K562 (cell line): ENCODE measurements around the gene SLC7A11. TPM values are rescaled to one million over a fixed set of nuclear protein-coding genes. Genes with fewer than 3 reads are reported as not detected.
A peak's percentile ranks its signal among the peaks of the same experiment; 100 is the strongest.

Source experiments
- ATAC-seq: fragments of 200-7000 bp; cut with Tn5 transposase; 3 replicates; pipeline ENCODE4 v1.9.1; 2020; ENCODE audit warnings: moderate library complexity
- BruUV-seq: library from RNA; stranded (reverse); fragments of 400-500 nt; replicated peaks from 2 replicates; lab custom pipeline; 2021; lab: Mats Ljungman, UMichigan
- CTCF ChIA-PET: fragments of 300-600 bp; formaldehyde crosslinking; extraction: SDS; loops from one replicate; lab custom pipeline; 2021; ENCODE audit warnings: low intra/inter-chr PET ratio; lab: Yijun Ruan, JAX
- POLR2A ChIA-PET: fragments of 300-600, 350-650 bp; sonication (Branson Sonifier 250); formaldehyde crosslinking; extraction: SDS; loops from one replicate; lab custom pipeline; 2021; ENCODE audit warnings: antibody characterized with exemption, inconsistent platforms; lab: Yijun Ruan, JAX
- DNase-seq, 4 experiments: peaks; one replicate each; pipeline versions ENCODE4 v3.0.0 to v3.0.0-alpha.2; 2011 to 2018; ENCODE audit warnings: low spot score in 3 of 4, mixed read lengths in 3 of 4; ENCODE audit errors: extremely low read depth in 1 of 4
- FAIRE-seq: peaks from 2 replicates; lab custom pipeline; 2011; peaks lifted over from hg19 to GRCh38; lab: Jason Lieb, UNC
- H2AFZ ChIP-seq: 2 replicates; pipeline ENCODE4 v1.6.0; 2011; ENCODE audit warnings: low read depth, low read length, control low read depth, inconsistent platforms
- H3K27ac ChIP-seq: fragments of 200-600 bp; 3 replicates; pipeline ENCODE4 v1.8.0; 2011; ENCODE audit warnings: low read depth, mild to moderate bottlenecking, control low read depth, inconsistent platforms, low read length, moderate library complexity, mixed read lengths; ENCODE audit errors: extremely low read depth
- H3K27me3 ChIP-seq, 2 experiments: fragments of 300-600 bp in 1 of 2; 2 replicates in 1 of 2; 3 replicates in 1 of 2; pipeline versions ENCODE4 v1.6.0 to v1.8.0; 2011; ENCODE audit warnings: inconsistent platforms in 2 of 2, low read length in 2 of 2, mild to moderate bottlenecking in 1 of 2, mixed read lengths in 1 of 2, moderate library complexity in 1 of 2; ENCODE audit not compliant: control insufficient read depth in 2 of 2, insufficient read depth in 2 of 2
- H3K36me3 ChIP-seq: fragments of 300-600 bp; 3 replicates; pipeline ENCODE4 v1.8.0; 2011; ENCODE audit warnings: mild to moderate bottlenecking, low read length, inconsistent platforms; ENCODE audit not compliant: control insufficient read depth, insufficient read depth
- H3K4me1 ChIP-seq, 2 experiments: fragments of 200-600 bp in 1 of 2; replicated peaks in 1 of 2; 2 replicates in 1 of 2; 3 replicates in 1 of 2; pipeline versions ENCODE4 v1.5.1 to v1.8.0; 2011; ENCODE audit warnings: inconsistent platforms in 2 of 2, low read length in 2 of 2, mild to moderate bottlenecking in 1 of 2, mixed read lengths in 1 of 2, moderate library complexity in 1 of 2; ENCODE audit not compliant: control insufficient read depth in 2 of 2, insufficient read depth in 2 of 2
- H3K4me2 ChIP-seq: 2 replicates; pipeline ENCODE4 v1.6.1; 2011; ENCODE audit warnings: low read length, control low read depth, inconsistent platforms, mixed read lengths; ENCODE audit not compliant: insufficient read depth
- H3K4me3 ChIP-seq: fragments of 200-600 bp; sonication (generic), shearing (Covaris generic); 2 replicates; pipeline ENCODE4 v1.5.1; 2016; ENCODE audit warnings: control low read depth, inconsistent platforms
- H3K79me2 ChIP-seq: fragments of 200-600 bp; 3 replicates; pipeline ENCODE4 v1.8.0; 2011; ENCODE audit warnings: low read length, inconsistent platforms; ENCODE audit not compliant: control insufficient read depth, insufficient read depth
- H3K9ac ChIP-seq, 2 experiments: 2 replicates each; pipeline versions ENCODE4 v1.6.0 to v1.6.1; 2011; ENCODE audit warnings: low read depth in 2 of 2, low read length in 2 of 2, control low read depth in 1 of 2, inconsistent platforms in 1 of 2, mild to moderate bottlenecking in 1 of 2, mixed read lengths in 1 of 2; ENCODE audit not compliant: insufficient read depth in 1 of 2
- H3K9me1 ChIP-seq: one replicate; pipeline ENCODE4 v1.6.0; 2011; ENCODE audit warnings: inconsistent platforms, mild to moderate bottlenecking, low read length, moderate library complexity; ENCODE audit not compliant: control insufficient read depth, insufficient read depth
- H3K9me3 ChIP-seq: replicated peaks from 2 replicates; pipeline ENCODE4 v1.5.1; 2011; ENCODE audit warnings: low read depth, low read length, inconsistent platforms; ENCODE audit not compliant: control insufficient read depth, insufficient read depth
- H4K20me1 ChIP-seq: replicated peaks from 2 replicates; pipeline ENCODE4 v1.6.1; 2011; ENCODE audit warnings: low read length, inconsistent platforms, mixed read lengths; ENCODE audit not compliant: control insufficient read depth, insufficient read depth
- CBX2 ChIP-seq: fragments of 200-600 bp; sonication (generic); IDR thresholded peaks from one replicate; pipeline ENCODE4 v1.6.1; 2012; ENCODE audit warnings: mild to moderate bottlenecking, low read length, inconsistent platforms; ENCODE audit not compliant: insufficient read depth, poor library complexity, severe bottlenecking
- ESRRB ChIP-seq: fragments of 250-450 bp; sonication (Bioruptor Pico); IDR thresholded peaks from 2 replicates; pipeline ENCODE4 v1.5.0; 2020; ENCODE audit warnings: mild to moderate bottlenecking, moderate library complexity, borderline replicate concordance
- EZH2 ChIP-seq: IDR thresholded peaks from 2 replicates; pipeline ENCODE4 v1.6.1; 2012; ENCODE audit warnings: low read depth, mild to moderate bottlenecking, inconsistent platforms, low read length, borderline replicate concordance
- FOS ChIP-seq: IDR thresholded peaks from 3 replicates; pipeline ENCODE4 v1.6.1; 2011; ENCODE audit not compliant: insufficient read length; ENCODE audit errors: extremely low read depth
- FOSL1 ChIP-seq: fragments of 200-800 bp; sonication (Bioruptor generic); conservative IDR thresholded peaks from 2 replicates; pipeline ENCODE4 v1.6.1; 2016; ENCODE audit warnings: missing genetic modification characterization, missing compliant biosample characterization
- GATAD2A ChIP-seq: fragments of 450-650 bp; IDR thresholded peaks from 2 replicates; pipeline ENCODE4 v1.6.1; 2017
- MAFF ChIP-seq: IDR thresholded peaks from 2 replicates; pipeline ENCODE4 v1.6.1; 2012; ENCODE audit warnings: low read length, improper control_type of control experiment
- PHB2 ChIP-seq: fragments of 450-650 bp; IDR thresholded peaks from 2 replicates; pipeline ENCODE4 v1.6.1; 2017; ENCODE audit warnings: low read depth
- POLR2AphosphoS2 ChIP-seq: IDR thresholded peaks from 2 replicates; pipeline ENCODE4 v1.6.1; 2012; ENCODE audit warnings: low read length, improper control_type of control experiment
- POLR2B ChIP-seq: fragments of 450-650 bp; IDR thresholded peaks from 2 replicates; pipeline ENCODE4 v1.6.1; 2018; ENCODE audit warnings: low read depth; ENCODE audit not compliant: partially characterized antibody
- SMARCB1 ChIP-seq: IDR thresholded peaks from 2 replicates; pipeline ENCODE4 v1.6.1; 2011; ENCODE audit warnings: improper control_type of control experiment, low read depth; ENCODE audit not compliant: insufficient read length
- TEAD4 ChIP-seq, 2 experiments: sonication (generic) in 1 of 2; formaldehyde crosslinking in 1 of 2; IDR thresholded peaks; 2 replicates each; pipeline versions ENCODE4 v1.6.1 to v1.8.0; 2012 to 2022; ENCODE audit warnings: borderline replicate concordance in 1 of 2, inconsistent platforms in 1 of 2, low read length in 1 of 2, mild to moderate bottlenecking in 1 of 2, missing genetic modification reagents in 1 of 2
- ZBTB17 ChIP-seq: fragments of 450-650 bp; formaldehyde crosslinking; IDR thresholded peaks from 2 replicates; pipeline ENCODE4 v1.4.0; 2020; ENCODE audit warnings: mild to moderate bottlenecking
- ZEB2 ChIP-seq: fragments of 450-650 bp; IDR thresholded peaks from 2 replicates; pipeline ENCODE4 v1.6.1; 2016
- ZNF212 ChIP-seq: fragments of 450-650 bp; formaldehyde crosslinking; IDR thresholded peaks from 2 replicates; pipeline ENCODE4 v1.4.0; 2020; ENCODE audit warnings: mild to moderate bottlenecking
- ZNF583 ChIP-seq: fragments of 250-450 bp; sonication (Bioruptor Pico); IDR thresholded peaks from 2 replicates; pipeline ENCODE4 v1.4.0; 2020
- ZZZ3 ChIP-seq: fragments of 450-650 bp; IDR thresholded peaks from 2 replicates; pipeline ENCODE4 v1.6.1; 2016; ENCODE audit warnings: antibody characterized with exemption, mild to moderate bottlenecking, moderate library complexity
- WGBS: fragments of 100-300 bp; shearing (Covaris generic); methylation state at CpG from one replicate; pipeline ENCODE4 v1.1.6; 2016; ENCODE audit warnings: low coverage, mixed read lengths; ENCODE audit not compliant: insufficient coverage; ENCODE audit errors: missing lambda C conversion rate; 5-methylcytosine and 5-hydroxymethylcytosine counted together
- in situ Hi-C: fragments of 300-500 bp; cut with MboI; formaldehyde crosslinking; loops from 4 replicates; pipeline ENCODE4 v1.15.0; 2018; ENCODE audit warnings: inconsistent platforms, mixed read lengths
- intact Hi-C: fragments of 100-400 bp; cut with micrococcal nuclease; formaldehyde crosslinking; loops from 2 replicates; pipeline ENCODE4 v1.14.2; 2022
- polyA plus RNA-seq, 8 experiments: library from polyadenylated mRNA; depleted of rRNA in 4 of 8; stranded (reverse) in 5 of 8; unstranded in 3 of 8; fragments of >200 nt; fragmentation: Nextera tagmentation in 2 of 8; fragmentation: Illumina TruSeq in 1 of 8; extraction: Ambion mirVana in 2 of 8; extraction: Trizol in 1 of 8; gene quantifications; 2 replicates each; pipeline versions ENCODE4 v1.2.1 to v1.2.3, GENCODE V29; 2011 to 2014; ENCODE audit warnings: inconsistent platforms in 1 of 8, missing spikeins in 1 of 8
- total RNA-seq, 7 experiments: library from RNA; depleted of rRNA in 6 of 7; stranded (reverse); fragments of >200 nt in 6 of 7; fragmentation: Illumina TruSeq in 2 of 7; extraction: Trizol in 2 of 7; gene quantifications; 2 replicates each; pipeline versions ENCODE4 v1.2.1 to v1.2.3, GENCODE V29; 2011 to 2021; ENCODE audit warnings: low replicate concordance in 1 of 7
- TF ChIP-seq, protein P1 (sequence below), 2 experiments: fragments of 450-650 bp; IDR thresholded peaks; 2 replicates each; pipeline ENCODE4 v1.6.1; 2018; ENCODE audit warnings: mild to moderate bottlenecking in 2 of 2, low read depth in 1 of 2; ENCODE audit not compliant: partially characterized antibody in 2 of 2
- TF ChIP-seq, protein P2 (sequence below): IDR thresholded peaks from 2 replicates; pipeline ENCODE4 v1.6.1; 2011; ENCODE audit not compliant: insufficient read length; ENCODE audit errors: extremely low read depth

The SLC7A11 gene
- total and polyA plus RNA-seq, 9 of the 15 experiments (the other 6 are each of a cell fraction or from before 2014, with no cell fraction given) = 4.5 to 26.1 (median 13.5) TPM

DNA sequence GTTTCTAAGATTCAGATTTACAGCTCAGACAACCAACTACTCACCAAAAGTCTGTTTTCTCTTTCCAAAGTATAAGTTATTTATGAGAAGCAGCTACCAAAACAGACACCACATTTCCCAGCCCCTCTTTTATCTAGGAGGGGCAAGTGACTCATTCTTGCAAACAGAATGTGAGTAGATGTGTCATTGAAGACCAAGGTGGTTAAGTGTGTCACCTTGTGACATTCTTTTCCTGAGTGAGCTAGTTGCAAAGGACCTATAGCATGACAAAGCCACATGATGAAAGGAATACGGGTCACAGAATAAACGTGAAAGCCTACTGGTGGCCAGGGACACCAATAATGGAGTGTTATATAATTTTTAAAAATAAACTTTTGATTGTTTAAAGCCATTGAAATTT, 50.0 kb downstream of the SLC7A11 start:
- POLR2A ChIA-PET = interaction anchor here (0.6 kb wide), 1 partner anchor 535 kb away, joined by 4 read pairs; no protein-coding TSS in a partner anchor
- in situ Hi-C loops (no loop called here), intact Hi-C loops (no loop called here)
- Histone ChIP-seq H4K20me1 (no peaks in the 10 kb centered on the region), H3K4me3 (no peak overlapping the region), H3K27ac (no peak overlapping the region), H3K9ac (no peak overlapping the region), H3K4me2 (no peak overlapping the region), H3K4me1 (0 out of 5 replicates have a peak, but pooled peaks cover 0 to 7% of the 10 kb centered on the region in 2 experiments), H3K36me3 (peaks cover 4% of the 10 kb centered on the region; the same call in 2 of the 3 replicates), H3K9me1 (no peaks in the 10 kb centered on the region), H2AFZ (no peak overlapping the region), H3K27me3 (no peaks in the 10 kb centered on the region), H3K79me2 (no peaks in the 10 kb centered on the region), H3K9me3 (no peaks in the 10 kb centered on the region)
- FAIRE-seq (peak; percentile 35), ATAC-seq (peak; percentile 15; the same call in 1 of the 3 replicates), DNase-seq (peak; percentile 12 to 18 (median 13))
- WGBS = 51% methylated on average over 2 of the region's 2 CpGs
- BruUV-seq = no TSS peak
- CTCF ChIA-PET = no interaction called here
- 0 out of 2 replicates have a peak, but pooled peaks have one; percentile 27 for TF ChIP-seq ZEB2
- TF ChIP-seq ZBTB17 (CRISPR knock-in tag) = no peak
- no peak for TF ChIP-seq GATAD2A
- no peak for TF ChIP-seq POLR2B
- TF ChIP-seq ZNF583 (CRISPR knock-in tag) = no peak
- no peak for TF ChIP-seq EZH2
- no peak for TF ChIP-seq CBX2
- TF ChIP-seq, protein P1, sequence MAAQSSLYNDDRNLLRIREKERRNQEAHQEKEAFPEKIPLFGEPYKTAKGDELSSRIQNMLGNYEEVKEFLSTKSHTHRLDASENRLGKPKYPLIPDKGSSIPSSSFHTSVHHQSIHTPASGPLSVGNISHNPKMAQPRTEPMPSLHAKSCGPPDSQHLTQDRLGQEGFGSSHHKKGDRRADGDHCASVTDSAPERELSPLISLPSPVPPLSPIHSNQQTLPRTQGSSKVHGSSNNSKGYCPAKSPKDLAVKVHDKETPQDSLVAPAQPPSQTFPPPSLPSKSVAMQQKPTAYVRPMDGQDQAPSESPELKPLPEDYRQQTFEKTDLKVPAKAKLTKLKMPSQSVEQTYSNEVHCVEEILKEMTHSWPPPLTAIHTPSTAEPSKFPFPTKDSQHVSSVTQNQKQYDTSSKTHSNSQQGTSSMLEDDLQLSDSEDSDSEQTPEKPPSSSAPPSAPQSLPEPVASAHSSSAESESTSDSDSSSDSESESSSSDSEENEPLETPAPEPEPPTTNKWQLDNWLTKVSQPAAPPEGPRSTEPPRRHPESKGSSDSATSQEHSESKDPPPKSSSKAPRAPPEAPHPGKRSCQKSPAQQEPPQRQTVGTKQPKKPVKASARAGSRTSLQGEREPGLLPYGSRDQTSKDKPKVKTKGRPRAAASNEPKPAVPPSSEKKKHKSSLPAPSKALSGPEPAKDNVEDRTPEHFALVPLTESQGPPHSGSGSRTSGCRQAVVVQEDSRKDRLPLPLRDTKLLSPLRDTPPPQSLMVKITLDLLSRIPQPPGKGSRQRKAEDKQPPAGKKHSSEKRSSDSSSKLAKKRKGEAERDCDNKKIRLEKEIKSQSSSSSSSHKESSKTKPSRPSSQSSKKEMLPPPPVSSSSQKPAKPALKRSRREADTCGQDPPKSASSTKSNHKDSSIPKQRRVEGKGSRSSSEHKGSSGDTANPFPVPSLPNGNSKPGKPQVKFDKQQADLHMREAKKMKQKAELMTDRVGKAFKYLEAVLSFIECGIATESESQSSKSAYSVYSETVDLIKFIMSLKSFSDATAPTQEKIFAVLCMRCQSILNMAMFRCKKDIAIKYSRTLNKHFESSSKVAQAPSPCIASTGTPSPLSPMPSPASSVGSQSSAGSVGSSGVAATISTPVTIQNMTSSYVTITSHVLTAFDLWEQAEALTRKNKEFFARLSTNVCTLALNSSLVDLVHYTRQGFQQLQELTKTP (IDR thresholded peaks at IDR 0.05; ENCODE audit: low read depth in 1 of 2, partially characterized antibody in 2 of 2) = no peak
- TF ChIP-seq FOSL1 (tag) = peak; percentile 45
- TF ChIP-seq FOS = no peak
- no peak for TF ChIP-seq ESRRB (CRISPR knock-in tag)
- no peak for TF ChIP-seq MAFF
- no peak for TF ChIP-seq SMARCB1
- no peak for TF ChIP-seq POLR2AphosphoS2
- no peak for TF ChIP-seq PHB2
- TF ChIP-seq, protein P2, sequence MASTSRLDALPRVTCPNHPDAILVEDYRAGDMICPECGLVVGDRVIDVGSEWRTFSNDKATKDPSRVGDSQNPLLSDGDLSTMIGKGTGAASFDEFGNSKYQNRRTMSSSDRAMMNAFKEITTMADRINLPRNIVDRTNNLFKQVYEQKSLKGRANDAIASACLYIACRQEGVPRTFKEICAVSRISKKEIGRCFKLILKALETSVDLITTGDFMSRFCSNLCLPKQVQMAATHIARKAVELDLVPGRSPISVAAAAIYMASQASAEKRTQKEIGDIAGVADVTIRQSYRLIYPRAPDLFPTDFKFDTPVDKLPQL = no peak
- TF ChIP-seq ZZZ3 = no peak
- 0 out of 2 replicates have a peak, but pooled peaks have one; percentile 9 for TF ChIP-seq TEAD4 (IDR thresholded peaks at IDR 0.05; ENCODE audit: low read length)
- no peak for TF ChIP-seq TEAD4 (CRISPR knock-in tag; IDR thresholded peaks at IDR 0.05; ENCODE audit: borderline replicate concordance)
- TF ChIP-seq ZNF212 (CRISPR knock-in tag) = no peak
